Measurements from ENCODE around the gene KCTD16. TPM values are rescaled to one million over a fixed set of nuclear protein-coding genes. Genes with fewer than 3 reads are reported as not detected.

Gene KCTD16
- total RNA-seq, 6 experiments from 2014 or later = under 0.01 to 0.02 (median 0.02) TPM; not detected in 3

GRCh38 chr5:144126707-144127106 lies 44.0 kb upstream of the KCTD16 start:
- Histone ChIP-seq H3K27me3 (no peaks in the 10 kb centered on the region), H3K9me3 (no peaks in the 10 kb centered on the region), H3K4me1 (no peaks in the 10 kb centered on the region), H3K4me3 (no peak overlapping the region), H3K27ac (no peak overlapping the region), H3K36me3 (no peaks in the 10 kb centered on the region)
- ATAC-seq = no peak
- no peak for TF ChIP-seq CTCF (IDR thresholded peaks at IDR 0.05)
- no peak for TF ChIP-seq POLR2A (IDR thresholded peaks at IDR 0.05)
- no peak for DNase-seq
- intact Hi-C loops (cut with DNase I) = no loop called here
- WGBS (ENCODE audit: insufficient coverage, low coverage, low lambda C conversion rate, missing lambda C conversion rate) = 51% methylated on average over 3 of the region's 4 CpGs

GRCh38 chr5:144128844-144129243 lies 41.8 kb upstream of the KCTD16 start:
- H3K27ac ChIP-seq = no peak overlapping the region
- ATAC-seq (no peak), DNase-seq (no peak)
- H3K36me3 ChIP-seq = no peaks in the 10 kb centered on the region
- no peak for TF ChIP-seq POLR2A (IDR thresholded peaks at IDR 0.05)
- no peak for TF ChIP-seq CTCF (IDR thresholded peaks at IDR 0.05)
- no peaks in the 10 kb centered on the region for H3K9me3 ChIP-seq
- H3K4me1 ChIP-seq = no peaks in the 10 kb centered on the region
- WGBS (ENCODE audit: insufficient coverage, low coverage, low lambda C conversion rate, missing lambda C conversion rate) = 97% methylated on average over 3 of the region's 4 CpGs
- no peak overlapping the region for H3K4me3 ChIP-seq
- intact Hi-C loops (cut with DNase I) = no loop called here
- H3K27me3 ChIP-seq = no peaks in the 10 kb centered on the region

GRCh38 chr5:144130306-144130705 lies 40.4 kb upstream of the KCTD16 start:
- no peaks in the 10 kb centered on the region for H3K9me3 ChIP-seq
- DNase-seq = no peak
- no peaks in the 10 kb centered on the region for H3K27me3 ChIP-seq
- intact Hi-C loops (cut with DNase I) = no loop called here
- no peak overlapping the region for H3K27ac ChIP-seq
- no peak overlapping the region for H3K4me3 ChIP-seq
- no peaks in the 10 kb centered on the region for H3K36me3 ChIP-seq
- ATAC-seq = no peak
- TF ChIP-seq CTCF (IDR thresholded peaks at IDR 0.05) = no peak
- no peak for TF ChIP-seq POLR2A (IDR thresholded peaks at IDR 0.05)
- WGBS (ENCODE audit: insufficient coverage, low coverage, low lambda C conversion rate, missing lambda C conversion rate) = 78% methylated on average over 4 of the region's 4 CpGs
- H3K4me1 ChIP-seq = no peaks in the 10 kb centered on the region

GRCh38 chr5:144131261-144131660 lies 39.4 kb upstream of the KCTD16 start:
- DNase-seq = no peak
- intact Hi-C loops (cut with DNase I) = no loop called here
- no peaks in the 10 kb centered on the region for H3K4me1 ChIP-seq
- H3K4me3 ChIP-seq = no peak overlapping the region
- 30% methylated on average over 4 of the region's 4 CpGs for WGBS (ENCODE audit: insufficient coverage, low coverage, low lambda C conversion rate, missing lambda C conversion rate)
- ATAC-seq = peak in 1 of 4 donors; percentile 24
- no peak overlapping the region for H3K27ac ChIP-seq
- TF ChIP-seq CTCF (IDR thresholded peaks at IDR 0.05) = no peak
- TF ChIP-seq POLR2A (IDR thresholded peaks at IDR 0.05) = no peak
- H3K36me3 ChIP-seq = no peaks in the 10 kb centered on the region
- H3K9me3 ChIP-seq = no peaks in the 10 kb centered on the region
- H3K27me3 ChIP-seq = no peaks in the 10 kb centered on the region

GRCh38 chr5:144133050-144133633 lies 37.5 kb upstream of the KCTD16 start:
- Histone ChIP-seq H3K4me3 (no peak overlapping the region), H3K27me3 (no peaks in the 10 kb centered on the region), H3K9me3 (no peaks in the 10 kb centered on the region), H3K36me3 (no peaks in the 10 kb centered on the region), H3K4me1 (no peaks in the 10 kb centered on the region), H3K27ac (no peak overlapping the region)
- ATAC-seq = no peak
- intact Hi-C loops (cut with DNase I) = no loop called here
- TF ChIP-seq POLR2A (IDR thresholded peaks at IDR 0.05) (no peak), CTCF (IDR thresholded peaks at IDR 0.05) (no peak)
- DNase-seq = no peak
- 86% methylated on average over 4 of the region's 4 CpGs for WGBS (ENCODE audit: insufficient coverage, low coverage, low lambda C conversion rate, missing lambda C conversion rate)

All from right lobe of liver (tissue), 6 donors.